MCF 10A (cell line): ENCODE results near the gene FAM184B. TPM values are rescaled to one million over a fixed set of nuclear protein-coding genes. Genes with fewer than 3 reads are reported as not detected.

Experiments
- BruUV-seq: library from RNA; stranded (reverse); fragments of 400-500 nt; replicated peaks from 2 replicates; lab custom pipeline; 2021; lab: Mats Ljungman, UMichigan
- CTCF ChIA-PET: fragments of 300-600 bp; sonication (Branson Sonifier 250); formaldehyde crosslinking; extraction: SDS; loops from one replicate; lab custom pipeline; 2021; ENCODE audit warnings: antibody characterized with exemption, inconsistent platforms; lab: Yijun Ruan, JAX
- POLR2A ChIA-PET: fragments of 300-600, 350-650 bp; sonication (Branson Sonifier 250); formaldehyde crosslinking; extraction: SDS; loops from one replicate; lab custom pipeline; 2020; ENCODE audit warnings: antibody characterized with exemption, inconsistent platforms; lab: Yijun Ruan, JAX
- DNase-seq: peaks from one replicate; pipeline ENCODE4 v3.0.0-alpha.2; 2018; ENCODE audit not compliant: unreplicated experiment
- H3K27ac Mint-ChIP-seq: one replicate; pipeline ENCODE4 v1.8.0; 2022; ENCODE audit warnings: mild to moderate bottlenecking, low read depth, mixed read lengths; ENCODE audit not compliant: unreplicated experiment
- H3K27me3 Mint-ChIP-seq: one replicate; pipeline ENCODE4 v1.8.0; 2022; ENCODE audit warnings: mixed read lengths; ENCODE audit not compliant: insufficient read depth, unreplicated experiment
- H3K36me3 Mint-ChIP-seq: one replicate; pipeline ENCODE4 v1.8.0; 2022; ENCODE audit warnings: mild to moderate bottlenecking, moderate library complexity, mixed read lengths; ENCODE audit not compliant: insufficient read depth, unreplicated experiment
- H3K4me1 Mint-ChIP-seq: one replicate; pipeline ENCODE4 v1.8.0; 2022; ENCODE audit warnings: mixed read lengths; ENCODE audit not compliant: insufficient read depth, unreplicated experiment
- H3K4me3 Mint-ChIP-seq: one replicate; pipeline ENCODE4 v1.8.0; 2022; ENCODE audit warnings: mild to moderate bottlenecking, moderate library complexity, mixed read lengths; ENCODE audit not compliant: unreplicated experiment
- H3K9me3 Mint-ChIP-seq: one replicate; pipeline ENCODE4 v1.8.0; 2022; ENCODE audit warnings: mixed read lengths; ENCODE audit not compliant: unreplicated experiment
- CTCF ChIP-seq: fragments of 200-600 bp; IDR thresholded peaks from one replicate; pipeline ENCODE4 v1.8.0; 2022; ENCODE audit warnings: antibody characterized with exemption, mild to moderate bottlenecking; ENCODE audit not compliant: unreplicated experiment
- intact Hi-C: fragments of 100-400 bp; cut with micrococcal nuclease; formaldehyde crosslinking; loops from 2 replicates; pipeline ENCODE4 v1.14.1; 2022
- total RNA-seq: library from RNA; stranded (reverse); gene quantifications from 2 replicates; pipeline ENCODE4 v1.2.3, GENCODE V29; 2022

Gene FAM184B
- total RNA-seq, 1 experiment from 2014 or later: not detected

- ChIA-PET POLR2A (no interaction called here), CTCF (no interaction called here)
- Mint-ChIP-seq H3K27me3 (peaks cover 22% of the 10 kb centered on the region), H3K9me3 (no peaks in the 10 kb centered on the region), H3K27ac (no peak overlapping the region), H3K36me3 (no peaks in the 10 kb centered on the region), H3K4me1 (no peaks in the 10 kb centered on the region), H3K4me3 (no peak overlapping the region)
- intact Hi-C loops: no loop called here
- no TSS peak for BruUV-seq
- TF ChIP-seq CTCF: no peak
- DNase-seq: no peak
Measured at GRCh38 chr4:17707671-17708070, 73.8 kb downstream of the FAM184B start.

GRCh38 chr4:17705107-17705506 lies 76.3 kb downstream of the FAM184B start:
- POLR2A ChIA-PET: no interaction called here
- Mint-ChIP-seq H3K4me1 (no peaks in the 10 kb centered on the region), H3K9me3 (no peaks in the 10 kb centered on the region), H3K36me3 (no peaks in the 10 kb centered on the region), H3K27ac (no peak overlapping the region), H3K4me3 (no peak overlapping the region), H3K27me3 (peaks cover 22% of the 10 kb centered on the region)
- no peak for DNase-seq
- intact Hi-C loops: no loop called here
- no peak for TF ChIP-seq CTCF
- CTCF ChIA-PET: no interaction called here
- no TSS peak for BruUV-seq

- Mint-ChIP-seq H3K4me1 (no peaks in the 10 kb centered on the region), H3K27me3 (peaks cover 22% of the 10 kb centered on the region), H3K27ac (no peak overlapping the region), H3K4me3 (no peak overlapping the region), H3K9me3 (peaks cover 4% of the 10 kb centered on the region), H3K36me3 (no peaks in the 10 kb centered on the region)
- TF ChIP-seq CTCF: no peak
- no TSS peak for BruUV-seq
- intact Hi-C loops: no loop called here
- ChIA-PET CTCF (no interaction called here), POLR2A (interaction anchor here (0.6 kb wide), 1 partner anchor 974 kb away, joined by 4 read pairs; no protein-coding TSS in a partner anchor)
- no peak for DNase-seq
Measured at GRCh38 chr4:17704020-17704650, 77.3 kb downstream of the FAM184B start.

GRCh38 chr4:17702641-17703040 lies 78.8 kb downstream of the FAM184B start:
- ChIA-PET CTCF (interaction anchor here (0.7 kb wide), 1 partner anchor 1747 kb away, joined by 5 read pairs; no protein-coding TSS in a partner anchor), POLR2A (no interaction called here)
- intact Hi-C loops: no loop called here
- Mint-ChIP-seq H3K27me3 (peaks cover 22% of the 10 kb centered on the region), H3K4me1 (no peaks in the 10 kb centered on the region), H3K36me3 (no peaks in the 10 kb centered on the region), H3K9me3 (peaks cover 8% of the 10 kb centered on the region), H3K27ac (no peak overlapping the region), H3K4me3 (no peak overlapping the region)
- BruUV-seq: no TSS peak
- TF ChIP-seq CTCF: no peak
- no peak for DNase-seq
